Muscle layer of colon (tissue), 2 donors: ENCODE measurements around the gene GLIPR2.

ENCODE experiments used
- H3K27ac ChIP-seq: one replicate; pipeline ENCODE4 v1.7.0; 2013; ENCODE audit warnings: low read depth, mild to moderate bottlenecking, low read length, moderate library complexity
- H3K27me3 ChIP-seq, 2 donors: one replicate each; pipeline ENCODE4 v1.7.0; 2013; ENCODE audit warnings: low read length in 2 of 2, mild to moderate bottlenecking in 2 of 2; ENCODE audit not compliant: insufficient read depth in 2 of 2, control insufficient read depth in 1 of 2
- H3K36me3 ChIP-seq: one replicate; pipeline ENCODE4 v1.7.0; 2013; ENCODE audit warnings: mild to moderate bottlenecking, low read length; ENCODE audit not compliant: insufficient read depth
- H3K4me1 ChIP-seq: one replicate; pipeline ENCODE4 v1.7.0; 2013; ENCODE audit warnings: mild to moderate bottlenecking, low read length; ENCODE audit not compliant: insufficient read depth
- H3K4me3 ChIP-seq, 2 donors: one replicate each; pipeline ENCODE4 v1.7.0; 2013; ENCODE audit warnings: low read length in 2 of 2, low read depth in 1 of 2, mild to moderate bottlenecking in 1 of 2, moderate library complexity in 1 of 2
- H3K9ac ChIP-seq: one replicate; pipeline ENCODE4 v1.7.0; 2013; ENCODE audit warnings: low read length
- H3K9me3 ChIP-seq: one replicate; pipeline ENCODE4 v1.7.0; 2013; ENCODE audit warnings: mild to moderate bottlenecking, low read length
- donor health status: abdominal sarcoma.
- donor health status: Adenocarcinoma of cecum.

GLIPR2 gene

GRCh38 chr9:36102742-36103495 is 33.6 kb upstream of the GLIPR2 start:
- Histone ChIP-seq H3K27me3 (no peaks in the 10 kb centered on the region), H3K27ac (no peak overlapping the region), H3K36me3 (peaks cover 4% of the 10 kb centered on the region), H3K9ac (no peak overlapping the region), H3K4me3 (no peak overlapping the region), H3K4me1 (peaks cover 6% of the 10 kb centered on the region), H3K9me3 (no peaks in the 10 kb centered on the region)

DNA sequence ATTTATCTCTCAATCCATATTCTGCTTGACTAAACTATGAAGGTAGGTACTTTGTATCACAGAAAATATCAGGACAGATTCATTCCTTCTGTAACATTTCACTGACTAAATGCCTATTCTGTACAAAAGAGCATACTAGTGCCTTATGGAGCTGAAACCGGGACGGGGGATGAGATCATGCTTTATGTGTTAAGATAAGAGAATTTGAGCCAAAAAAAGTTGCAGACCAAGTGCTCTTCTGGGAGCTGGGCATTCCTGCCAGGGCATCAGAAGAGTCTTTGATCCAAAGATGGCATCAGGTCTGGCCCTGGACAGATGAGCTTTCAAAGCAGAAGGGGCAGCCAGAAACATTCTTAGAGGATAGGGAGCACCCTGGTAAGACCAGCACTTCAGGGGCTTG is 27.5 kb upstream of the GLIPR2 start:
- H3K36me3 ChIP-seq, result peaks cover 27% of the 10 kb centered on the region
- no peak overlapping the region for H3K27ac ChIP-seq
- H3K4me3 ChIP-seq, result no peak overlapping the region
- no peaks in the 10 kb centered on the region for H3K27me3 ChIP-seq
- H3K9ac ChIP-seq, result no peak overlapping the region
- H3K4me1 ChIP-seq, result no peaks in the 10 kb centered on the region
- no peaks in the 10 kb centered on the region for H3K9me3 ChIP-seq

DNA sequence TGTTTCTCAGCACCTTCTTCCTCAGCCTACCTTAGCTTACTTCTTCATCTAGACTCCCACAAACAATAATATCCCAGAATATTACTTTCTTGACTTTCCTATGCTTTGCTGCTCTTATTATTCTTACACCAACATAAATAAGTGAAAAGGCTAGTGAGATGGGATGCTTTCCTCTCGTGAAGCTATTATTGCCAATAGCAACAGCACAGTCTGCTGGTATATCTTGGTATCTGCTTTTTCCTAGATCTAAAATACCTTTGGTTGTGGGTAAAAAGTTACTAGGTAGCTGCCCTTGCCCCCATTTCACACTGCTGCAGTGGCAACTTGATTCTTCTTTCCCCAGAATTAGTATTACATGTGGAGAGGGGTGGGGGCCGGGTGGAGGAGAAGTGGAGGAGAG is 26.1 kb upstream of the GLIPR2 start:
- Histone ChIP-seq H3K4me1 (no peaks in the 10 kb centered on the region), H3K27me3 (no peaks in the 10 kb centered on the region), H3K4me3 (no peak overlapping the region), H3K27ac (no peak overlapping the region), H3K9me3 (no peaks in the 10 kb centered on the region), H3K36me3 (peaks cover 23% of the 10 kb centered on the region), H3K9ac (no peak overlapping the region)

DNA sequence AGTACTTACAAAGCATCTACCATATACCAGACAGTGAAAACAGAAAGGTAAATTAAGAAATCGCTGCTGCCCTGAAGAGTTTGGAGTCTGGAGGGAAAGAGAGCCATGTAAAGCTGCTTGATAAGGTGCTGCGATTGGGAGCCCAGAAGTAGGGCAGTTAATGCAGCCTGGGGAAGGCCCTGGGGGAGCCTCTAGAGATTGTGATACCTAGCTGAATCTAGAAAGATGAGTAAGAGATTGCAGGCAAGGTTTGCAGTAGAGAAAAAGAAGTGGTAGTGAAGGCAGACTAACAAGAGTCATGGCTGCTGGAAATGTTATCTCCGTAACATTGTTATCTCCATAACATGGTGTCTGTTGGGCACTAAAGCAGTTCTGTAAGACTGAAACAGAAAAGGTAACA is 24.0 kb upstream of the GLIPR2 start:
- Histone ChIP-seq H3K4me3 (no peak overlapping the region), H3K4me1 (no peaks in the 10 kb centered on the region), H3K27me3 (no peaks in the 10 kb centered on the region), H3K9me3 (no peaks in the 10 kb centered on the region), H3K9ac (no peak overlapping the region), H3K27ac (no peak overlapping the region), H3K36me3 (peaks cover 30% of the 10 kb centered on the region)

GRCh38 chr9:36113999-36114398 is 22.5 kb upstream of the GLIPR2 start:
- no peaks in the 10 kb centered on the region for H3K27me3 ChIP-seq
- no peaks in the 10 kb centered on the region for H3K9me3 ChIP-seq
- no peak overlapping the region for H3K4me3 ChIP-seq
- H3K9ac ChIP-seq, result no peak overlapping the region
- H3K36me3 ChIP-seq, result peaks cover 22% of the 10 kb centered on the region
- H3K27ac ChIP-seq, result no peak overlapping the region
- H3K4me1 ChIP-seq, result no peaks in the 10 kb centered on the region

DNA sequence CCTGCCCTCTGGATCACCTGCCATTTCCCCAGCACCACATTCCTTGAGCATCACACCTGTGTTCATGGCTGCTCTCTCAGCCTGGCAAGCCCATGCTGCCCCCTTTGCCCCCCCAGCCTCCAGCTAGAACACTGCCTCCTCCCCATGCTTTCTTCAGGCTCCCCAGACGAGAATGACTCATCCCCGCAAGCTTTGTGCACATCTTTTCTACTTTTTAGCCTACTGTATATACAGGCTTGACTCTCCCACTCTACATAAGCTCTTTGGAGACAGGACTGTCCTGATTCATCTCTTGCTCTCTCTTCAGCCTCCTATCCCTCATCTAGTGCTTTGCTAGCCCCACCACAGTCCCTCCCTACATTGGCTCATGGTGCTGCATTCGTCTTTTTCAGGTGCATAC is 19.9 kb upstream of the GLIPR2 start:
- Histone ChIP-seq H3K9me3 (no peaks in the 10 kb centered on the region), H3K4me3 (no peak overlapping the region), H3K36me3 (peaks cover 9% of the 10 kb centered on the region), H3K27me3 (no peaks in the 10 kb centered on the region), H3K9ac (no peak overlapping the region), H3K27ac (no peak overlapping the region), H3K4me1 (no peaks in the 10 kb centered on the region)

- H3K4me3 ChIP-seq, result no peak overlapping the region
- H3K27me3 ChIP-seq, result no peaks in the 10 kb centered on the region
- H3K9ac ChIP-seq, result no peak overlapping the region
- H3K9me3 ChIP-seq, result no peaks in the 10 kb centered on the region
- no peaks in the 10 kb centered on the region for H3K4me1 ChIP-seq
- H3K27ac ChIP-seq, result no peak overlapping the region
- H3K36me3 ChIP-seq, result peaks cover 17% of the 10 kb centered on the region
These were observed 18.3 kb upstream of the GLIPR2 start for GRCh38 chr9:36118201-36118600.

DNA sequence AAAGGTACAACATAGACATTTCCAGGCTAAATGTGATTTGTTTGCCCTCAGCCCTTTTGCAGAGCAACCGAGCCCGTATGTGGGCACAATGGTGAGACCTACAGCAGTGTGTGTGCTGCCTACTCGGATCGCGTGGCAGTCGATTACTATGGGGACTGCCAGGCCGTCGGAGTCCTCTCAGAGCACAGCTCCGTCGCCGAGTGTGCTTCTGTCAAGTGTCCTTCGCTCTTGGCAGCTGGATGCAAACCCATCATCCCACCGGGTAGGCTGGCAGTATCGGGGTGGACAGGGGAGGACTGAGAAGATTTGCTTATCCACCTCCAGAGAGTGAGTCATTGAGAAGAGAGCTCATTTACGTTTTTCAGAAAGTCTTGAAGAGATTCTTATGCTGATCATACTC is 17.8 kb upstream of the GLIPR2 start:
- no peaks in the 10 kb centered on the region for H3K27me3 ChIP-seq
- no peak overlapping the region for H3K4me3 ChIP-seq
- no peaks in the 10 kb centered on the region for H3K4me1 ChIP-seq
- no peaks in the 10 kb centered on the region for H3K9me3 ChIP-seq
- no peak overlapping the region for H3K27ac ChIP-seq
- no peak overlapping the region for H3K9ac ChIP-seq
- H3K36me3 ChIP-seq, result peaks cover 17% of the 10 kb centered on the region

GRCh38 chr9:36119476-36119875 is 17.1 kb upstream of the GLIPR2 start:
- H3K9ac ChIP-seq, result no peak overlapping the region
- H3K36me3 ChIP-seq, result peaks cover 17% of the 10 kb centered on the region
- no peaks in the 10 kb centered on the region for H3K4me1 ChIP-seq
- no peaks in the 10 kb centered on the region for H3K9me3 ChIP-seq
- no peaks in the 10 kb centered on the region for H3K27me3 ChIP-seq
- H3K27ac ChIP-seq, result no peak overlapping the region
- H3K4me3 ChIP-seq, result no peak overlapping the region

DNA sequence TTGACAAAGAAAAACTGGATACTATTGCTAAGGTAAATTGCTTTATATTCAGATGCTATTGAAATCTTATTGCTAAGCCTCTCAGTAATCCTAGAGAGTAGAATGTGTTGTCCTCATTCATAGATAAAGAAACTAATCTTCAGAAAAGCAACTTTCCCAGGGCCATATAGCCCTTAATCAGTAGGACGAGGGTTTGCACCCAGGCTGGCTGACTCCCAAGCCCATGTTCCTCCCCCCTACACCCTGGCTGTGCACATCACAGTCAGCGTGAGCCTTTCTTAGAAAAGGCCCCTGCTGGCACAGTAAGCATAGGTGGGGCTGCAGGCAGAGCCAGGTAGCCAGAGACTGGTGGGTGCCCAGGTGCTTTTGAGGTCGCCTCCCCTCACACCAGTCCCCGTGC is 15.8 kb upstream of the GLIPR2 start:
- Histone ChIP-seq H3K9me3 (no peaks in the 10 kb centered on the region), H3K36me3 (peaks cover 17% of the 10 kb centered on the region), H3K4me1 (no peaks in the 10 kb centered on the region), H3K27me3 (no peaks in the 10 kb centered on the region), H3K9ac (no peak overlapping the region), H3K27ac (no peak overlapping the region), H3K4me3 (no peak overlapping the region)

DNA sequence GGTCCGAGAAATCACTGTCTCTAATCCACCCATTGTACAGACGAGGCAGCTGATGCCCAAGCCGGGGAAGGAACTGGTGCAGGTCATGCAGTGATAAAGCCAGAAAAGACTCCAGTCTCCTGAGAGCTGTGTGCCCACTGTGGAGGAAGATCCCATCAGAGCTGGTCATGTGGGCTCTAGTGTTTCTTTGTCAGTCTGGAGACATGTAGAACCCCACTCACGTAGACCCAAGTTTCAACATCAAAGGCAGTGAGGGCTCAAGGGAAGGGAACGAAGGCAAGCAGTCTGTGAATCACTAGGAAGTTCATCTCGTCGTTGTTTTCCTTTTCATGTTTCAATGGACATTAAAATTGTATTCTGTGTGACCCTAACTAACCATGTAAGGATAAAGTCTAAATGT is 14.6 kb upstream of the GLIPR2 start:
- no peak overlapping the region for H3K4me3 ChIP-seq
- no peak overlapping the region for H3K9ac ChIP-seq
- H3K27ac ChIP-seq, result no peak overlapping the region
- H3K4me1 ChIP-seq, result no peaks in the 10 kb centered on the region
- H3K27me3 ChIP-seq, result no peaks in the 10 kb centered on the region
- peaks cover 13% of the 10 kb centered on the region for H3K36me3 ChIP-seq
- H3K9me3 ChIP-seq, result no peaks in the 10 kb centered on the region

GRCh38 chr9:36123515-36123914 is 13.0 kb upstream of the GLIPR2 start:
- no peak overlapping the region for H3K9ac ChIP-seq
- H3K9me3 ChIP-seq, result no peaks in the 10 kb centered on the region
- no peaks in the 10 kb centered on the region for H3K4me1 ChIP-seq
- no peak overlapping the region for H3K4me3 ChIP-seq
- H3K36me3 ChIP-seq, result peaks cover 10% of the 10 kb centered on the region
- no peaks in the 10 kb centered on the region for H3K27me3 ChIP-seq
- H3K27ac ChIP-seq, result no peak overlapping the region
